VCaP (cell line): ENCODE measurements around the gene EIF4G3.

Experiments used
- H3K27ac ChIP-seq: fragments of 450-650 bp; 2 replicates; pipeline ENCODE4 v1.5.1; 2017
- CTCF ChIP-seq: fragments of 450-650 bp; conservative IDR thresholded peaks from 2 replicates; pipeline ENCODE4 v1.5.1; 2017; ENCODE audit warnings: mild to moderate bottlenecking, moderate library complexity

EIF4G3 gene, protein sequence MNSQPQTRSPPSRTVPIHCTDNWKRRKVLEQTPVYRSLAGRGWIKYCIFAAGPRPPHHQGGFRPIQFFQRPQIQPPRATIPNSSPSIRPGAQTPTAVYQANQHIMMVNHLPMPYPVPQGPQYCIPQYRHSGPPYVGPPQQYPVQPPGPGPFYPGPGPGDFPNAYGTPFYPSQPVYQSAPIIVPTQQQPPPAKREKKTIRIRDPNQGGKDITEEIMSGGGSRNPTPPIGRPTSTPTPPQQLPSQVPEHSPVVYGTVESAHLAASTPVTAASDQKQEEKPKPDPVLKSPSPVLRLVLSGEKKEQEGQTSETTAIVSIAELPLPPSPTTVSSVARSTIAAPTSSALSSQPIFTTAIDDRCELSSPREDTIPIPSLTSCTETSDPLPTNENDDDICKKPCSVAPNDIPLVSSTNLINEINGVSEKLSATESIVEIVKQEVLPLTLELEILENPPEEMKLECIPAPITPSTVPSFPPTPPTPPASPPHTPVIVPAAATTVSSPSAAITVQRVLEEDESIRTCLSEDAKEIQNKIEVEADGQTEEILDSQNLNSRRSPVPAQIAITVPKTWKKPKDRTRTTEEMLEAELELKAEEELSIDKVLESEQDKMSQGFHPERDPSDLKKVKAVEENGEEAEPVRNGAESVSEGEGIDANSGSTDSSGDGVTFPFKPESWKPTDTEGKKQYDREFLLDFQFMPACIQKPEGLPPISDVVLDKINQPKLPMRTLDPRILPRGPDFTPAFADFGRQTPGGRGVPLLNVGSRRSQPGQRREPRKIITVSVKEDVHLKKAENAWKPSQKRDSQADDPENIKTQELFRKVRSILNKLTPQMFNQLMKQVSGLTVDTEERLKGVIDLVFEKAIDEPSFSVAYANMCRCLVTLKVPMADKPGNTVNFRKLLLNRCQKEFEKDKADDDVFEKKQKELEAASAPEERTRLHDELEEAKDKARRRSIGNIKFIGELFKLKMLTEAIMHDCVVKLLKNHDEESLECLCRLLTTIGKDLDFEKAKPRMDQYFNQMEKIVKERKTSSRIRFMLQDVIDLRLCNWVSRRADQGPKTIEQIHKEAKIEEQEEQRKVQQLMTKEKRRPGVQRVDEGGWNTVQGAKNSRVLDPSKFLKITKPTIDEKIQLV (N-terminal part only)

DNA sequence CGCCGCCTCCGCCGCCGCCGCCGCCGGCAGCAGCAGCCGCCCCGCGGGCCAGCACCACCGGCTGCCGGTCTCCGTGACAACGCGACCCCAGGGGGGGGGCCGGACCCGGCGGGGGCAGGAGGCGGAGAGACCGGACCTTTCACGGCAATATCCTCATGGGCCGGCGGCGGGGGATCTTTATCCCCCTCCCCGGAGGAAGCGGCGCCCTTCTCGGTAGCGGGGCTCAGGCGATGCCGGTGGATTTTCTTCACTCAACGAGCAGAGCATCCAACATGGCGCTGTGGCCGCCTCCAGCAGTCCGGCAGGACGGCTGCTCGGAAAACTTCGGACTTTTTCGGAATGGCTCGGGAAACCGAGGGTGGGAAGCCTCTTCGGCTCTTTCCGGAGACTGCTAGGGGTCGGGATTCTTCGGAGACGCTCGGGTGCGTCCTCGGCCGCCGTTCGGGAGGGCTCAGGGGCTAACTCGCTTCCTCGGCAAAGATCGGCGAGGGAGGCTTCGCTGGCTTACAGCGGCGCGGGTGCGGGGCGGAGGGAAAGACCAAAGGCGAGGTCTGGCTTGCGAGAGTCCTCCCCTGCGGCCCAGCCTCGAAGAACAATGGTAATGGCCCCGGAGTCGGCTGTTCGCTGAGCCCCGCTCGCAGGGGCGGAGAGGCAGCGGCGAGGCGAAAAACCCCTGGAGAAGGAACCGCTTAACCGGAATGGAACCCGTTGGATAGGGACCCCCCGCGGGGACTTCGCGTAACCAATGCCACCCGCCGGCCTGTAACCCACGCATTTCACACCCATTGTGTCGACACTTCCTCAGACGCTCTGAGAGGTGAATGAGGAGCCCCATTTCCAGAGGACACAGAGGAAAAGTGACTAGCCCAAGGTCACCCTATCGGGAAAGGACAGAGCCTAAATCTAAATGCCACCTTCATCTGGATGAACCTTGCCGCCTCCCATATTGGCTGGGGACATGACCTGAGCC lies at the start of gene EIF4G3:
Gene EIF4G3 (minus strand): TSS at position 312 of the 970 bp plus-strand sequence. CDS start 174,155 bp downstream, outside the sequence.
- H3K27ac ChIP-seq = peak within 1 kb of the TSS; percentile 83
- TF ChIP-seq CTCF = no peak

GRCh38 chr1:21225065-21225464 lies 48.4 kb upstream of the EIF4G3 start:
- H3K27ac ChIP-seq = no peak overlapping the region
- no peak for TF ChIP-seq CTCF

- H3K27ac ChIP-seq = peak overlapping the region; percentile 33
- no peak for TF ChIP-seq CTCF
These were observed 44.1 kb upstream of the EIF4G3 start for GRCh38 chr1:21220815-21221214.

DNA sequence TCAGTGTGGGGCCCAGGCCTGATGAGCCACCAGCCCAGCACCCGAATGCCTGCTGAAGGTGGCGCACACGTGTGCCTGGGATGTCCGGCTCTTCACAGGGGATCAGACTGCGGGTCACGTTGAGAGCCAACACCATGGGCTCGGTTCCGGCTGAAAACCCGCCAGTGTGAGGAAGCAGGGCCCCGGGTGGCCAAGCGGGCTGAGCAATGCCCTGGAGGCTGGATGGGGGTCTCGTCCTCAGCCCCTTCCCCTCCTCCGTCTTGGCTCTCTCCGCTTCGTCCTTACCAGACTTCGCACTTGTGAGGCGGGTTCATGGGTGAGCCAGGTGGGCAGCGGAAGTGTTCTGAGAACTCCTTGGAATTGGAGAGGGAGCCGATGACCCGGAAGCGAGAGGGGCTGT lies 43.0 kb upstream of the EIF4G3 start:
- H3K27ac ChIP-seq = no peak overlapping the region
- no peak for TF ChIP-seq CTCF

DNA sequence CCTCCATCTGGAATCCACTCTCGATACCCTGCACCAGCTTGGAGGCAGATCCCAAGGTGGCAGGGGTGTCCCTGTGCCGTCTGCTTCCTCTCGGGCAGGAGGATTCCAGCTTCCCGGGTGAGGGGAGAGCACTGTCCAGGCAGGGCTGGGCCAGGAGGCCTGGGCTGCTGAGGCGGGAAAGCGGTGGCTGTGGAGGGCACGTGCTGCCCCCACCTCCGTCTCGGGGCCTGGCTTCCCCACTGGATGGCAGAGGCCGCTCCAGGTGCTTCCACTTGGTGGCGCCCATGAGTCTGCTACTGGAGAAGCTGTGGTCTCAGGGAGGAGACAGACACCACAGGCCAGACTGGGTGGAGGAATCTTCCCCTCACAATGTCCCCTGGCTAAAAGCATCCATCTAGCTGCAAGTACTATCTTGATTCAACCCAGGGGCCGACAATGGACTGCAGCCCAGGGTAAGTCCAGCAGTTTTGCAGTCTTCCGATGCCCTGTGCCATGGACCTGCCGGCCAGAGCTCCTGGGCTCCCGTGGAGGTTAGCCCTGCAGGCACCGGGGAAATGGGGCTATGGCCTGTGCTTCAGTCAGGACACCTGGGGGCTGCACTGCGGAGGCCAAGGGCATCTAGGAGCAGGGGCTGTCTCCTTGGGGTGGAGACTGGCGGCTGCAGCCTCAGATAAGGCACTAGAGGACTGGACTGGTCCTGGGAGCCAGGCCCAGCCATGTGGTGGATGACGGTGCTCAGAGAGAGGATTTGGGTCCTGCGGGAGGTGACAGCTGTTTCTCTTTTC lies 41.3 kb upstream of the EIF4G3 start:
- H3K27ac ChIP-seq = no peak overlapping the region
- peak; percentile 32 for TF ChIP-seq CTCF
